BLaER1 treated with 17β-estradiol and CSF1 and Interleukin-3, amounts not matched to agents 10 nM and 100 nM (cell line): ENCODE results near the gene DAPK3.

Experiments
- H3K27ac ChIP-seq, 11 experiments: shearing (Covaris generic); formaldehyde crosslinking; 2 replicates each; pipeline ENCODE4 v1.8.1; 2022
- H3K27me3 ChIP-seq, 11 experiments: shearing (Covaris generic); formaldehyde crosslinking; 2 replicates each; pipeline ENCODE4 v1.8.1; 2022
- H3K36me3 ChIP-seq, 11 experiments: shearing (Covaris generic); formaldehyde crosslinking; 2 replicates each; pipeline ENCODE4 v1.8.1; 2022
- H3K4me1 ChIP-seq, 10 experiments: shearing (Covaris generic); formaldehyde crosslinking; 2 replicates each; pipeline ENCODE4 v1.8.1; 2022
- H3K4me2 ChIP-seq, 11 experiments: shearing (Covaris generic); formaldehyde crosslinking; 2 replicates each; pipeline ENCODE4 v1.8.1; 2022
- H3K4me3 ChIP-seq, 10 experiments: shearing (Covaris generic); formaldehyde crosslinking; 2 replicates each; pipeline ENCODE4 v1.8.1; 2022
- H3K9ac ChIP-seq, 11 experiments: shearing (Covaris generic); formaldehyde crosslinking; 2 replicates each; pipeline ENCODE4 v1.8.1; 2022
- H3K9me3 ChIP-seq, 11 experiments: shearing (Covaris generic); formaldehyde crosslinking; replicated peaks in 1 of 11; 2 replicates each; pipeline ENCODE4 v1.8.1; 2022
- H4K20me1 ChIP-seq, 11 experiments: shearing (Covaris generic); formaldehyde crosslinking; 2 replicates each; pipeline ENCODE4 v1.8.1; 2022
- Cebpa-rat ChIP-seq, 11 experiments: shearing (Covaris generic); IDR thresholded peaks; 2 replicates each; pipeline ENCODE4 v1.8.1; 2022

DAPK3 gene

GRCh38 chr19:3981736-3982681 is 11.1 kb upstream of the DAPK3 start:
- Histone ChIP-seq H3K27ac (peak overlapping the region in 10 of 11 experiments; percentile 6 to 99 (median 98); a peak in 19 of 22 replicates), H4K20me1 (peaks cover 80 to 82% (median 82%) of the 10 kb centered on the region in 11 experiments)

GRCh38 chr19:3981373-3981735 is 10.5 kb upstream of the DAPK3 start:
- peak overlapping the region; percentile 92 to 100 (median 99) for H3K4me2 ChIP-seq
- H3K27me3 ChIP-seq, result no peaks in the 10 kb centered on the region
- TF ChIP-seq Cebpa-rat (IDR thresholded peaks at IDR 0.05), result no peak
- no peaks in the 10 kb centered on the region; a peak in 1 of 22 replicates for H3K9me3 ChIP-seq
- peak overlapping the region in 9 of 10 experiments; percentile 17 to 100 (median 99); a peak in 16 of 20 replicates for H3K4me3 ChIP-seq
- peaks cover 55 to 86% (median 83%) of the 10 kb centered on the region in 10 experiments for H3K4me1 ChIP-seq
- H3K9ac ChIP-seq, result peak overlapping the region; percentile 97 to 100 (median 98)
- H3K36me3 ChIP-seq, result peaks cover 82 to 85% (median 84%) of the 10 kb centered on the region in 11 experiments
- peak overlapping the region in 9 of 11 experiments; percentile 30 to 99 (median 98); a peak in 18 of 22 replicates for H3K27ac ChIP-seq
- H4K20me1 ChIP-seq, result peaks cover 87 to 89% (median 88%) of the 10 kb centered on the region in 11 experiments

More at GRCh38 chr19:3981736-3982681, 11.1 kb upstream of the DAPK3 start:
- TF ChIP-seq Cebpa-rat (IDR thresholded peaks at IDR 0.05), result no peak
- H3K4me3 ChIP-seq, result peak overlapping the region in 9 of 10 experiments; percentile 17 to 100 (median 99); a peak in 17 of 20 replicates
- no peaks in the 10 kb centered on the region; a peak in 1 of 22 replicates for H3K9me3 ChIP-seq
- peak overlapping the region; percentile 97 to 100 (median 98) for H3K9ac ChIP-seq
- H3K27me3 ChIP-seq, result no peaks in the 10 kb centered on the region
- H3K36me3 ChIP-seq, result peaks cover 76 to 79% (median 78%) of the 10 kb centered on the region in 11 experiments
- H3K4me1 ChIP-seq, result peaks cover 62 to 86% (median 83%) of the 10 kb centered on the region in 10 experiments
- H3K4me2 ChIP-seq, result peak overlapping the region; percentile 92 to 100 (median 99)

- peak overlapping the region in 9 of 11 experiments; percentile 30 to 99 (median 98); a peak in 18 of 22 replicates for H3K27ac ChIP-seq
- H3K9ac ChIP-seq, result peak overlapping the region; percentile 97 to 100 (median 98)
- TF ChIP-seq Cebpa-rat (IDR thresholded peaks at IDR 0.05), result peak in 6 of 11 experiments; percentile 15 to 76 (median 60); a peak in 6 of 22 replicates
- peaks cover 54 to 81% (median 77%) of the 10 kb centered on the region in 10 experiments for H3K4me1 ChIP-seq
- H4K20me1 ChIP-seq, result peaks cover 94 to 96% (median 96%) of the 10 kb centered on the region in 11 experiments
- peak overlapping the region; percentile 92 to 100 (median 99) for H3K4me2 ChIP-seq
- peaks cover 89 to 93% (median 92%) of the 10 kb centered on the region in 11 experiments for H3K36me3 ChIP-seq
- no peaks in the 10 kb centered on the region for H3K27me3 ChIP-seq
- no peaks in the 10 kb centered on the region; a peak in 1 of 22 replicates for H3K9me3 ChIP-seq
- peak overlapping the region in 9 of 10 experiments; percentile 17 to 100 (median 99); a peak in 16 of 20 replicates for H3K4me3 ChIP-seq
These were observed 9.7 kb upstream of the DAPK3 start for GRCh38 chr19:3980353-3981251.

GRCh38 chr19:3979674-3980352 is 8.9 kb upstream of the DAPK3 start:
- Histone ChIP-seq H3K27ac (peak overlapping the region in 9 of 11 experiments; percentile 30 to 99 (median 98); a peak in 17 of 22 replicates), H3K9me3 (no peaks in the 10 kb centered on the region; a peak in 1 of 22 replicates), H3K9ac (peak overlapping the region; percentile 97 to 100 (median 98); a peak in 20 of 22 replicates), H3K4me1 (peaks cover 54 to 80% (median 76%) of the 10 kb centered on the region in 10 experiments), H3K36me3 (peaks cover 95 to 100% (median 99%) of the 10 kb centered on the region in 11 experiments), H4K20me1 (peaks cover 99 to 100% (median 100%) of the 10 kb centered on the region in 11 experiments), H3K4me3 (peak overlapping the region in 7 of 10 experiments; percentile 88 to 100 (median 99); a peak in 11 of 20 replicates), H3K27me3 (no peaks in the 10 kb centered on the region), H3K4me2 (peak overlapping the region; percentile 92 to 100 (median 99); a peak in 21 of 22 replicates)
- TF ChIP-seq Cebpa-rat (IDR thresholded peaks at IDR 0.05), result no peak

GRCh38 chr19:3979289-3979673 is 8.4 kb upstream of the DAPK3 start:
- H3K4me1 ChIP-seq, result peaks cover 53 to 80% (median 76%) of the 10 kb centered on the region in 10 experiments
- H3K9ac ChIP-seq, result peak overlapping the region in 10 of 11 experiments; percentile 97 to 100 (median 98); a peak in 18 of 22 replicates
- H3K4me3 ChIP-seq, result peak overlapping the region in 6 of 10 experiments; percentile 93 to 100 (median 100); a peak in 7 of 20 replicates
- peak overlapping the region in 8 of 11 experiments; percentile 97 to 99 (median 98); a peak in 16 of 22 replicates for H3K27ac ChIP-seq
- H3K27me3 ChIP-seq, result no peaks in the 10 kb centered on the region
- TF ChIP-seq Cebpa-rat (IDR thresholded peaks at IDR 0.05), result no peak
- no peaks in the 10 kb centered on the region; a peak in 1 of 22 replicates for H3K9me3 ChIP-seq
- peak overlapping the region; percentile 16 to 99 (median 99); a peak in 19 of 22 replicates for H3K4me2 ChIP-seq
- H4K20me1 ChIP-seq, result peaks cover 94 to 96% (median 95%) of the 10 kb centered on the region in 11 experiments
- H3K36me3 ChIP-seq, result peaks cover 92 to 95% (median 94%) of the 10 kb centered on the region in 11 experiments

- peaks cover 80 to 84% (median 83%) of the 10 kb centered on the region in 11 experiments for H3K36me3 ChIP-seq
- H3K27ac ChIP-seq, result peak overlapping the region in 7 of 11 experiments; percentile 21 to 99 (median 98); a peak in 11 of 22 replicates
- peaks cover 83 to 84% (median 84%) of the 10 kb centered on the region in 11 experiments for H4K20me1 ChIP-seq
These were observed 7.2 kb upstream of the DAPK3 start for GRCh38 chr19:3978145-3978544.

More at GRCh38 chr19:3978145-3978544, 7.2 kb upstream of the DAPK3 start:
- Histone ChIP-seq H3K4me1 (peaks cover 42 to 73% (median 68%) of the 10 kb centered on the region in 10 experiments), H3K9me3 (no peaks in the 10 kb centered on the region), H3K4me3 (no peak overlapping the region), H3K27me3 (no peaks in the 10 kb centered on the region), H3K4me2 (peak overlapping the region in 8 of 11 experiments; percentile 1 to 43 (median 32); a peak in 12 of 22 replicates), H3K9ac (peak overlapping the region in 8 of 11 experiments; percentile 4 to 98 (median 29); a peak in 9 of 22 replicates)
- TF ChIP-seq Cebpa-rat (IDR thresholded peaks at IDR 0.05), result no peak
